ENCODE results near the gene PEAK3.

Gene PEAK3

GRCh38 chr19:2315121-2315817 lies 33.3 kb upstream of the PEAK3 start:
- no peak for DNase-seq

GRCh38 chr19:2312820-2313501 lies 31.0 kb upstream of the PEAK3 start:
- DNase-seq, result no peak

- no peak for DNase-seq
Measured at GRCh38 chr19:2311093-2311492, 29.1 kb upstream of the PEAK3 start.

GRCh38 chr19:2309734-2310362 lies 27.9 kb upstream of the PEAK3 start:
- peak; percentile 52 for DNase-seq

- no peak for DNase-seq
Measured at GRCh38 chr19:2308114-2308556, 26.2 kb upstream of the PEAK3 start, which contains the start of gene LINGO3. Gene LINGO3 (minus strand): TSS chr19:2308154. CDS start chr19:2291776, 16,378 bp downstream.

GRCh38 chr19:2307518-2308012 lies 25.6 kb upstream of the PEAK3 start:
- DNase-seq, result no peak

GRCh38 chr19:2306971-2307370 lies 25.0 kb upstream of the PEAK3 start:
- DNase-seq, result no peak

- DNase-seq, result no peak
Measured at GRCh38 chr19:2306281-2306806, 24.4 kb upstream of the PEAK3 start.

GRCh38 chr19:2305452-2306280 lies 23.7 kb upstream of the PEAK3 start:
- DNase-seq, result no peak

GRCh38 chr19:2303211-2303798 lies 21.3 kb upstream of the PEAK3 start:
- DNase-seq, result no peak

GRCh38 chr19:2302319-2303210 lies 20.6 kb upstream of the PEAK3 start:
- DNase-seq, result peak; percentile 29

GRCh38 chr19:2300533-2300932 lies 18.6 kb upstream of the PEAK3 start:
- no peak for DNase-seq

- no peak for DNase-seq
Measured at GRCh38 chr19:2296141-2296540, 14.2 kb upstream of the PEAK3 start.

- DNase-seq, result peak; percentile 69
Measured at GRCh38 chr19:2294687-2295335, 12.8 kb upstream of the PEAK3 start.

GRCh38 chr19:2291185-2291751 lies 9.3 kb upstream of the PEAK3 start:
- no peak for DNase-seq

GRCh38 chr19:2290441-2291184 lies 8.6 kb upstream of the PEAK3 start:
- no peak for DNase-seq

- DNase-seq, result no peak
Measured at GRCh38 chr19:2289714-2290435, 7.9 kb upstream of the PEAK3 start.

- no peak for DNase-seq
Measured at GRCh38 chr19:2288818-2289713, 7.1 kb upstream of the PEAK3 start.

All from EL (cell line).